Measurements from ENCODE around the gene C10orf71.

DNA sequence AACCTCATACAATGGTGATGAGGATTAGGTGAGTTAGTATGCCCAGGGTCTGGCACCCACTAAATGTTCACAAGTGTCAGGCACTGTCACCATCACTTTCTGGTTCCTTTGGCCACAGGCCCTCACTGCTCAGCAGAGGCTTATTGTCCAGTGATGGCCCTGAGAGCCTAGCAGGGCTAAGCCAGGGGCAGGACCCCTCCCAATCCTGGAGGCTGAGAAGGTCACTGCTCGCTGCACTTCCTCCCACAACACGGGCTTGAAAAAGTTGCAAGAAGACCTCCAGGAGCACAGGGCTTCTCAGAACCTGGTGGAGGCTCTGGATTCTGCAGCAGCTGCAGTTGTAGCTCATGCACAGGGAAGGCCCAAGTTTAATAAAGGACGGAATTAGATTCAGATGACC is 48.9 kb downstream of the C10orf71 start:
- TF ChIP-seq, protein P1, sequence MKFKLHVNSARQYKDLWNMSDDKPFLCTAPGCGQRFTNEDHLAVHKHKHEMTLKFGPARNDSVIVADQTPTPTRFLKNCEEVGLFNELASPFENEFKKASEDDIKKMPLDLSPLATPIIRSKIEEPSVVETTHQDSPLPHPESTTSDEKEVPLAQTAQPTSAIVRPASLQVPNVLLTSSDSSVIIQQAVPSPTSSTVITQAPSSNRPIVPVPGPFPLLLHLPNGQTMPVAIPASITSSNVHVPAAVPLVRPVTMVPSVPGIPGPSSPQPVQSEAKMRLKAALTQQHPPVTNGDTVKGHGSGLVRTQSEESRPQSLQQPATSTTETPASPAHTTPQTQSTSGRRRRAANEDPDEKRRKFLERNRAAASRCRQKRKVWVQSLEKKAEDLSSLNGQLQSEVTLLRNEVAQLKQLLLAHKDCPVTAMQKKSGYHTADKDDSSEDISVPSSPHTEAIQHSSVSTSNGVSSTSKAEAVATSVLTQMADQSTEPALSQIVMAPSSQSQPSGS (tag by site-specific recombination; IDR thresholded peaks at IDR 0.05; ENCODE audit: low read depth): no peak
- TF ChIP-seq, protein P2, sequence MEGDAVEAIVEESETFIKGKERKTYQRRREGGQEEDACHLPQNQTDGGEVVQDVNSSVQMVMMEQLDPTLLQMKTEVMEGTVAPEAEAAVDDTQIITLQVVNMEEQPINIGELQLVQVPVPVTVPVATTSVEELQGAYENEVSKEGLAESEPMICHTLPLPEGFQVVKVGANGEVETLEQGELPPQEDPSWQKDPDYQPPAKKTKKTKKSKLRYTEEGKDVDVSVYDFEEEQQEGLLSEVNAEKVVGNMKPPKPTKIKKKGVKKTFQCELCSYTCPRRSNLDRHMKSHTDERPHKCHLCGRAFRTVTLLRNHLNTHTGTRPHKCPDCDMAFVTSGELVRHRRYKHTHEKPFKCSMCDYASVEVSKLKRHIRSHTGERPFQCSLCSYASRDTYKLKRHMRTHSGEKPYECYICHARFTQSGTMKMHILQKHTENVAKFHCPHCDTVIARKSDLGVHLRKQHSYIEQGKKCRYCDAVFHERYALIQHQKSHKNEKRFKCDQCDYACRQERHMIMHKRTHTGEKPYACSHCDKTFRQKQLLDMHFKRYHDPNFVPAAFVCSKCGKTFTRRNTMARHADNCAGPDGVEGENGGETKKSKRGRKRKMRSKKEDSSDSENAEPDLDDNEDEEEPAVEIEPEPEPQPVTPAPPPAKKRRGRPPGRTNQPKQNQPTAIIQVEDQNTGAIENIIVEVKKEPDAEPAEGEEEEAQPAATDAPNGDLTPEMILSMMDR (tag by site-specific recombination; IDR thresholded peaks at IDR 0.05): no peak
- TF ChIP-seq ZNF175 (tag by site-specific recombination; IDR thresholded peaks at IDR 0.05) (no peak), MYNN (tag by site-specific recombination; IDR thresholded peaks at IDR 0.05; ENCODE audit: borderline replicate concordance) (no peak), KLF16 (tag by site-specific recombination; IDR thresholded peaks at IDR 0.05) (no peak), GFI1B (tag by site-specific recombination; IDR thresholded peaks at IDR 0.05) (no peak)
- TF ChIP-seq, protein P3, sequence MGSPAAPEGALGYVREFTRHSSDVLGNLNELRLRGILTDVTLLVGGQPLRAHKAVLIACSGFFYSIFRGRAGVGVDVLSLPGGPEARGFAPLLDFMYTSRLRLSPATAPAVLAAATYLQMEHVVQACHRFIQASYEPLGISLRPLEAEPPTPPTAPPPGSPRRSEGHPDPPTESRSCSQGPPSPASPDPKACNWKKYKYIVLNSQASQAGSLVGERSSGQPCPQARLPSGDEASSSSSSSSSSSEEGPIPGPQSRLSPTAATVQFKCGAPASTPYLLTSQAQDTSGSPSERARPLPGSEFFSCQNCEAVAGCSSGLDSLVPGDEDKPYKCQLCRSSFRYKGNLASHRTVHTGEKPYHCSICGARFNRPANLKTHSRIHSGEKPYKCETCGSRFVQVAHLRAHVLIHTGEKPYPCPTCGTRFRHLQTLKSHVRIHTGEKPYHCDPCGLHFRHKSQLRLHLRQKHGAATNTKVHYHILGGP (tag by site-specific recombination; IDR thresholded peaks at IDR 0.05): no peak
- TF ChIP-seq, protein P4, sequence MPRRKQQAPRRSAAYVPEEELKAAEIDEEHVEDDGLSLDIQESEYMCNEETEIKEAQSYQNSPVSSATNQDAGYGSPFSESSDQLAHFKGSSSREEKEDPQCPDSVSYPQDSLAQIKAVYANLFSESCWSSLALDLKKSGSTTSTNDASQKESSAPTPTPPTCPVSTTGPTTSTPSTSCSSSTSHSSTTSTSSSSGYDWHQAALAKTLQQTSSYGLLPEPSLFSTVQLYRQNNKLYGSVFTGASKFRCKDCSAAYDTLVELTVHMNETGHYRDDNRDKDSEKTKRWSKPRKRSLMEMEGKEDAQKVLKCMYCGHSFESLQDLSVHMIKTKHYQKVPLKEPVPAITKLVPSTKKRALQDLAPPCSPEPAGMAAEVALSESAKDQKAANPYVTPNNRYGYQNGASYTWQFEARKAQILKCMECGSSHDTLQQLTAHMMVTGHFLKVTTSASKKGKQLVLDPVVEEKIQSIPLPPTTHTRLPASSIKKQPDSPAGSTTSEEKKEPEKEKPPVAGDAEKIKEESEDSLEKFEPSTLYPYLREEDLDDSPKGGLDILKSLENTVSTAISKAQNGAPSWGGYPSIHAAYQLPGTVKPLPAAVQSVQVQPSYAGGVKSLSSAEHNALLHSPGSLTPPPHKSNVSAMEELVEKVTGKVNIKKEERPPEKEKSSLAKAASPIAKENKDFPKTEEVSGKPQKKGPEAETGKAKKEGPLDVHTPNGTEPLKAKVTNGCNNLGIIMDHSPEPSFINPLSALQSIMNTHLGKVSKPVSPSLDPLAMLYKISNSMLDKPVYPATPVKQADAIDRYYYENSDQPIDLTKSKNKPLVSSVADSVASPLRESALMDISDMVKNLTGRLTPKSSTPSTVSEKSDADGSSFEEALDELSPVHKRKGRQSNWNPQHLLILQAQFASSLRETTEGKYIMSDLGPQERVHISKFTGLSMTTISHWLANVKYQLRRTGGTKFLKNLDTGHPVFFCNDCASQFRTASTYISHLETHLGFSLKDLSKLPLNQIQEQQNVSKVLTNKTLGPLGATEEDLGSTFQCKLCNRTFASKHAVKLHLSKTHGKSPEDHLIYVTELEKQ (tag by site-specific recombination; IDR thresholded peaks at IDR 0.05; ENCODE audit: borderline replicate concordance): no peak
- TF ChIP-seq, protein P5, sequence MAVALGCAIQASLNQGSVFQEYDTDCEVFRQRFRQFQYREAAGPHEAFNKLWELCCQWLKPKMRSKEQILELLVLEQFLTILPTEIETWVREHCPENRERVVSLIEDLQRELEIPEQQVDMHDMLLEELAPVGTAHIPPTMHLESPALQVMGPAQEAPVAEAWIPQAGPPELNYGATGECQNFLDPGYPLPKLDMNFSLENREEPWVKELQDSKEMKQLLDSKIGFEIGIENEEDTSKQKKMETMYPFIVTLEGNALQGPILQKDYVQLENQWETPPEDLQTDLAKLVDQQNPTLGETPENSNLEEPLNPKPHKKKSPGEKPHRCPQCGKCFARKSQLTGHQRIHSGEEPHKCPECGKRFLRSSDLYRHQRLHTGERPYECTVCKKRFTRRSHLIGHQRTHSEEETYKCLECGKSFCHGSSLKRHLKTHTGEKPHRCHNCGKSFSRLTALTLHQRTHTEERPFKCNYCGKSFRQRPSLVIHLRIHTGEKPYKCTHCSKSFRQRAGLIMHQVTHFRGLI (tag by site-specific recombination; IDR thresholded peaks at IDR 0.05): no peak
- TF ChIP-seq, protein P6, sequence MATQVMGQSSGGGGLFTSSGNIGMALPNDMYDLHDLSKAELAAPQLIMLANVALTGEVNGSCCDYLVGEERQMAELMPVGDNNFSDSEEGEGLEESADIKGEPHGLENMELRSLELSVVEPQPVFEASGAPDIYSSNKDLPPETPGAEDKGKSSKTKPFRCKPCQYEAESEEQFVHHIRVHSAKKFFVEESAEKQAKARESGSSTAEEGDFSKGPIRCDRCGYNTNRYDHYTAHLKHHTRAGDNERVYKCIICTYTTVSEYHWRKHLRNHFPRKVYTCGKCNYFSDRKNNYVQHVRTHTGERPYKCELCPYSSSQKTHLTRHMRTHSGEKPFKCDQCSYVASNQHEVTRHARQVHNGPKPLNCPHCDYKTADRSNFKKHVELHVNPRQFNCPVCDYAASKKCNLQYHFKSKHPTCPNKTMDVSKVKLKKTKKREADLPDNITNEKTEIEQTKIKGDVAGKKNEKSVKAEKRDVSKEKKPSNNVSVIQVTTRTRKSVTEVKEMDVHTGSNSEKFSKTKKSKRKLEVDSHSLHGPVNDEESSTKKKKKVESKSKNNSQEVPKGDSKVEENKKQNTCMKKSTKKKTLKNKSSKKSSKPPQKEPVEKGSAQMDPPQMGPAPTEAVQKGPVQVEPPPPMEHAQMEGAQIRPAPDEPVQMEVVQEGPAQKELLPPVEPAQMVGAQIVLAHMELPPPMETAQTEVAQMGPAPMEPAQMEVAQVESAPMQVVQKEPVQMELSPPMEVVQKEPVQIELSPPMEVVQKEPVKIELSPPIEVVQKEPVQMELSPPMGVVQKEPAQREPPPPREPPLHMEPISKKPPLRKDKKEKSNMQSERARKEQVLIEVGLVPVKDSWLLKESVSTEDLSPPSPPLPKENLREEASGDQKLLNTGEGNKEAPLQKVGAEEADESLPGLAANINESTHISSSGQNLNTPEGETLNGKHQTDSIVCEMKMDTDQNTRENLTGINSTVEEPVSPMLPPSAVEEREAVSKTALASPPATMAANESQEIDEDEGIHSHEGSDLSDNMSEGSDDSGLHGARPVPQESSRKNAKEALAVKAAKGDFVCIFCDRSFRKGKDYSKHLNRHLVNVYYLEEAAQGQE (tag by site-specific recombination; IDR thresholded peaks at IDR 0.05): no peak
